Medulla oblongata (tissue), 1 donor: ENCODE data around the gene ANKRD52.
"Not testable (repeated sequence)": the region's sequence is repeated elsewhere in the genome, so short reads cannot be mapped to it uniquely, and the experiment has no call there.

Experiments
- DNase-seq: peaks from one replicate; pipeline ENCODE4 v3.0.0-alpha.2; 2015; ENCODE audit errors: extremely low spot score

ANKRD52 gene

GRCh38 chr12:56272468-56272867 lies 14.3 kb upstream of the ANKRD52 start:
- DNase-seq = not testable (repeated sequence)

DNA sequence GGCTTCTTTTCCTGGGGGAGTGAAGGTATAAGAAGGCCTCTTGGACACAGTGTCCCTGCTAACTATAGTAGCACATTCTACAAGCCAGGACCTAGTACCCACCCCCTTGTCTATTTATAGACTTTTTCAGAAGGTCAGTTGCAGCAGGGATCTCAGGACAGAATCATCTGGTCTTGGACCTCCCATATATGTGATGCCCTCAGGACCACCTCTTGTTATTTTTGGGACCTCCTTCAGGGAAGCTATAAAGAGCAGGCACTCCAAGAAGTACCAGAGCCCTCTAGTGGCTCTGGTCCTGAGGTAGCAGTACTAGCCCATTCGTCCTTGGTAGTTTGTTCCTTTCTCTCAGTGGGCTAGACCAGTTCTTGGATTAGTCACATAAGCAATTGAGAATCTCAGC lies 12.8 kb upstream of the ANKRD52 start:
- DNase-seq = no peak

GRCh38 chr12:56267443-56268071 lies 9.4 kb upstream of the ANKRD52 start:
- DNase-seq = peak; percentile 31

DNA sequence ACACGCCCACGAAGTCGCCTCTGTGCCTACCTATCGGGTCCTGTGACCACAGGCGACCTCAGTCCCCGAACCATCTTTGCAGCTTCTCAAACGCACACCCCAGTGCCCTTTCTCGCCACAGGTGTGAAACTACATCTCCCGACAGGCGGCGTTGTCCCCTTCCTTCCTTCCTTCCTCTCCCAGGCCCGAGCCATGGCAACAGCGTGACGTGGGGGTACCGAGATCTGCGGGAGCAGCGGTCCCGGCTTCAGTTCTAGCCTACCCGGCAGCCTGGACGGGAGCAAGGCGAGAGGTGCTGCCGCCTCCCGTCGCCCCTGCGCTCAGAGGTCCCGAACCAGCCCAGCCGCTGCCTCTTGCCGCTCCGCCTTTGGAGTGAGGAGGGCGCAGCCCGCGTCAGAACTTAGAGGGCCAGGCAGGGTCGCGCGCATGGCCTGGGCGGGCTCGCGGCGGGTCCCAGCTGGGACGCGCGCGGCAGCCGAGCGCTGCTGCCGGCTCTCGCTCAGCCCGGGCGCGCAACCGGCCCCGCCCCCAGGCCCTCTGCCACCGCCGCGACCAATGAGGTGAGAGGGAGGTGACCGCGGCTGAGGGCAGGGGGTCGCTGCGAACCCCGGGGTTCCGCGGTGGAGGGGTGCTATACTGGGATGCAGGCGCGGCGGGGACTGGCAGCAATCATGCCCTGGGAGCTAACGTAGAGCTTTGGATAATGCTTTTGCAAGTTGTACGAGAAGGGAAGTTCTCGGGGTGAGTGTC lies 8.7 kb upstream of the ANKRD52 start, which contains the start of gene COQ10A:
Gene COQ10A, plus strand, starts transcription at position 250 of the 750 bp plus-strand sequence. Its CDS starts 177 bp downstream, at position 427.
- DNase-seq = peak; percentile 94

GRCh38 chr12:56266068-56266692 lies 8.0 kb upstream of the ANKRD52 start:
- DNase-seq = not testable (repeated sequence)

DNA sequence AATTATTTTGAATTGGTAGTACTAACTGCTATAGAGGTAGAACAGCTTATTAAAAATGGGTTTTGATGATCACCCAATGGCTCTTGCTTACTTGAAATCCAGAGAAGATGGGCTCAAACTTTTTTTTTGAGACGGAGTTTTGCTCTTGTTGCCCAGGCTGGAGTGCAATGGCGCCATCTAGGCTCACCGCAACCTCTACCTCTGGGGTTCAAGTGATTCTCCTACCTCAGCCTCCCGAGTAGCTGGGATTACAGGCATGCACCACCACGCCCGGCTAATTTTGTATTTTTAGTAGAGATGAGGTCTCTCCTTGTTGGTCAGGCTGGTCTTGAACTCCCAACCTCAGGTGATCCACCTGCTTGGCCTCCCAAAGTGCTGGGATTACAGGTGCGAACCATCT lies 4.8 kb upstream of the ANKRD52 start:
- not testable (repeated sequence) for DNase-seq

- DNase-seq = no peak
These were observed 3.5 kb upstream of the ANKRD52 start for GRCh38 chr12:56261503-56262232.

DNA sequence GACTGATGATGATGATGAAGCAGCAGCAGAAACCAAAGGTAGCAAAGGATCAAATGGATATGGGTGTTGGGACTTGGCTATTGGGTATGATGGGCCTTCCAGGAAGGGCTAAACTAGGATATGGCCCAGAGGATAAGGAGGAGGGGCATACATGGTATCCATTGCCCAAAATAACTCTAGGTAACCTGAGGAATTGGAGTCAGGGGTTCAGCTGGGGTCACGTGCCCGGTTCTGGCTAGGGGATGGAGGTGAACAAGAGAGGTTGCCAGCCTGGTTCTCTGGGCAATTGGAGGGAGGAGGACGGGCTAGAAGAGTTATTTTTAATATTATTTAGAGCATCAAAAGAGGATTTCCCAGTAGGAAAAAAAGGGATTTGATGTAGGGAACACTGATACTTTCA lies 2.7 kb upstream of the ANKRD52 start:
- no peak for DNase-seq

DNA sequence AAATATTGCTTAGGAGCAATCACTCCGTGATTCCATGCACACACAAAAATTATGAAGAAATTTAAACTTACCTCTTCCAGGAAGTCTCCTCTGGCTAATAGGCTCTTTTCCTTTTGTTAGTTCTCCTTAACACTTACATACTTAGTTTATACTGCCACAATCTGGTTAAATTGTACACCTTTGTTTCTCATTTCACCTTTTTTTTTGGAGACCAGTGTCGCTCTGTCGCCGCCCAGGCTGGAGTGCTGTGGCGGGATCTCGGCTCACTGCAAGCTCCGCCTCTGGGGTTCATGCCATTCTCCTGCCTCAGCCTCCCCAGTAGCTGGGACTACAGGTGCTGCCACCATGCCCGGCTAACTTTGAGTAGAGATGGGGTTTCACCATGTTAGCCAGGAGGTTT lies 2.2 kb upstream of the ANKRD52 start:
- no peak for DNase-seq

DNA sequence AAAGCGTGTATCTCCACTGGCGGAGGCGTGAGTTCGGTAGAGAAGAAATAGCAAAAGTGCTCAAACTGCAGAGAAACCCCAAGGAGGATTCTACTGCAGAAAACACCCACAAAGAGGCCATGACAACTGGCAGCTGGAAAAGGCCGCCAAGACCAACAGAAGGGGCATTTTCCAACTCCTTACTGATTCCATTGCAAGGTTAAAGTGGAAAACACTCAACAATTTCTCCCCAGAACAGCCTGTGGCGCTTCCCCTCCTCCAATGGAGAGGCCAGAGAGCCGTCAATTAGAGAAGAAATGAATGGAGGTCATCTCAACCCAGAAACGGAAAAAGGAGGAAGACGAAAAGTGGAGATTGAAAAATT lies 618 bp upstream of the ANKRD52 start:
- no peak for DNase-seq

GRCh38 chr12:56257491-56258067 lies 605 bp downstream of the ANKRD52 start:
- no peak for DNase-seq

GRCh38 chr12:56257071-56257470 lies 1.1 kb downstream of the ANKRD52 start:
- no peak for DNase-seq

DNA sequence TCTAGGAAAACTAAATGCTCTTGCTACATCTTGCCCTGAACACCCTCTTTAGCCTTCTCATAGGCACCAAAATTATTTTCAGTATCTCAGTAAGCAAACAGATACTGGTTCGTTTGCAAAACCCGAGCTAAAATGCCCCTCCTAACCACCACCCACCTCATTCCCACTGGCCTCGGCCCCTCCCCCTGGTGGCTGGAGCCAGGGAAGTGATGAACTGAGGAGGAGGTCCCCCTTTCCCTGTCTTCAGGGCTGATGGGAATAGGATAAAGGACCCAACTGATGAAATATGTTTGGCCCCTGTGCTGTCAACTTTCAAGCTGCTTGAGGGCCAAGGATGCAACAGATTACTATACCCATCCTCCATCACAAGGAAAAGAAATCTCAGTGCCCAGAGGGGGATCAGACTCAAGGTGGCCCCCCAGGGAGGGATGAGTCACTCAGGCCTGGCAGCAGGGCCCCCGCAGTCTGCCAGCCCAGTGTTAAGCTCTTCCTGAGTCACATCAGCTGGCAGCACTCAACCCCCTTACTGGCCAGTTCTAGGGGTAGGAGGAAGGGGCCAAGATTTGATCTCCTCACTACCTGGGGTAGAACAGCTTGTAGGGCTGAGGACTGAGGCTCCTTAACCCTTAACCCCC lies 1.7 kb downstream of the ANKRD52 start:
- no peak for DNase-seq

GRCh38 chr12:56255671-56256070 lies 2.5 kb downstream of the ANKRD52 start:
- no peak for DNase-seq

GRCh38 chr12:56253091-56253490 lies 5.1 kb downstream of the ANKRD52 start:
- DNase-seq = no peak

DNA sequence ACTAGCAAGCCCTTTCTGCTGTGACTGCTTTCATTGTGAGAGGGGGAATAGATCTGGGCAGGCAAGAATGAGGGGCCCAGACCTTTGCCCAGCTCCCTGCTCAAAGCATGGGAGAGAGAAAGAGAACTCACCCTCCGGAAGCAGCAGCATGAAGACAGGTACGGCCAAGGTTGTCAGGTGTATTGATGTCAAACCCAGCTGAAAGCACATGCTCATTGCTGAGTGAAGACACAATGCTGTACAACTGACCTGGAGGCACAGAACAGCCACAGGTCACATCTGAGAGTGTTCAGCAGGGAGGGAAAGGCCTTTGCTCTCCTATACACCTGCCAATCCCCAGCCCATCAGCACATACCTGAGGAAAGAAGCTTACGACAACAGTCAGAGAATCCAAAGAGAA lies 5.5 kb downstream of the ANKRD52 start:
- no peak for DNase-seq

DNA sequence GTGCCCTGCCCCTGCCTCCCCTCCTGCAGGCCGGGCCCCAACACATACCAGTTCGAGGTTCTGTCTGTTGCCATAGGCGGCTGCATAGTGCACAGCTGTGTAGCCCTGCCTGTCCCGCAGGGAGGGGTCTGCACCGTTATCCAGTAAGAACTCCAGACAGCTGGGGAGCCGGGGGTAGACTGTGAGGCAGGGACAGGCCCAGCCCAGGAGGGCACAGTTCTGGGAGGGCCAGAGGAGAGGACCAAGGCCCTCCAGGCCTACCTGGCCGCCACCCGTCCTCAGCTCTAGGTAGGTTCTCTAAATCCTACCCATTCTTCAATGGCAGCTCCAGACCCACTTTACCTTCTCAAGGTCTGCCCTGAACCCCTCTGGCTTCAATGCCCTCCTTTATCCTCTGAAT lies 9.5 kb downstream of the ANKRD52 start:
- no peak for DNase-seq

- no peak for DNase-seq
These were observed 10.3 kb downstream of the ANKRD52 start for GRCh38 chr12:56247923-56248322.

- DNase-seq = no peak
These were observed 13.7 kb downstream of the ANKRD52 start for GRCh38 chr12:56244494-56244893.

GRCh38 chr12:56243731-56244181 lies 14.4 kb downstream of the ANKRD52 start:
- no peak for DNase-seq

- DNase-seq = no peak
These were observed 15.2 kb downstream of the ANKRD52 start for GRCh38 chr12:56242986-56243385.
